GM18861 (cell line): Measurements from ENCODE around the gene CITED2.

Experiments used
- ATAC-seq: cut with Tn5 transposase; IDR thresholded peaks from one replicate; pipeline ENCODE4 v1.9.1; 2021; ENCODE audit not compliant: unreplicated experiment

The CITED2 gene

GRCh38 chr6:139334806-139335446, 39.5 kb downstream of the CITED2 start:
- no peak for ATAC-seq

- ATAC-seq: no peak
Observed at GRCh38 chr6:139330826-139331500, 43.5 kb downstream of the CITED2 start.

GRCh38 chr6:139330306-139330705, 44.1 kb downstream of the CITED2 start:
- ATAC-seq: no peak

DNA sequence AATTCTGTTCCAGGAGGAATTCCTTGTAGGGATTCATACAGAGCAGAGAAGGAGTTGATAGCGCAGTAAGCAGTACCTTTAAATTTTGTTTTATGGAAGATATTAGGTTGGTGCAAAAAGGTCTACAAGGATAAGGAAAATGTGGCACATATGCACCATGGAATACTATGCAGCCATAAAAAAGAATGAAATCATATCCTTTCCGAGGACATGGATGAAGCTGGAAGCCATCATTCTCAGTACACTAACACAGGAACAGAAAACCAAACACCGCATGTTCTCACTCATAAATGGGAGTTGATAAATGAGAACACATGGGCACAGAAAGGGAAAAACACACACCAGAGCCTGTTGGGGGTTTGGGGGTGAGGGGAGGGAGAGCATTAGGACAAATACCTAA, 45.2 kb downstream of the CITED2 start:
- no peak for ATAC-seq

DNA sequence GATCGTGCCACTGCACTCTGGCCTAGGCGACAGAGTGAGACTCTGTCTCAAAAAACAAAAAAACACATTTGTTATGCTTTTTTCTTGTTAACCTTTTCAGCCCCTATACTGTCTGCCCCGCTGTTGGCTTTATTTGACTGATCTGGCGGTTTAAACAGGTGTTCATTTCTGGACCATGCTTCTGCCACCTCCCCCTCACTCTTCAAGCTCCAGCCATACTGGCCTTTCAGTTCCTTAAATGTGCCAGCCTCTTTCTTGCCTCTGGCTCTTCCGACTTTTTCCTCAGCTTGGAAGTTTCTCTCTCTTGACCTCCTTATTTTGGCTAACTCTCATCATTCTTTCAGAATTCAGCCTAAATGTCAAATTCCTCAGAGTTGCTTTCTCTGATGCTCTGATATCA, 47.4 kb downstream of the CITED2 start:
- peak; percentile 66 for ATAC-seq

DNA sequence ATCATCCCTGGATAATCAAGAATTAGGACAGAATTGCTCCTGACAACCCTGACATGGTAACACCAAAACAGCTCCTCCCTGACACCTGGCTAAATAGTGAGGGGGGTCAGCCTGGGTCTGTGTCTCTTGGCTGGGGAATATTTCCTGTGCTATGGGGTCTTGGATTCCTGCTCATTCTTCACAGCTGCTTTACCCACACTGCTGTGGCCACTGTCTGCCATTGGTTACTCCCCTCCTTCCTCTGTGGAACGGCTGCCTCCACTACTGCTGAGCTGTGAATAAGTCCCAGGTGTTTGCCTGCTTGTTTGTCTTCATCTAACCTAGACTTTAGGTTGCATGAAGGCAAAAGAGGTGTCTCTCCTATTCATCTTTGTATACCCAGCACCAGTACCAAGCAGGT, 48.8 kb downstream of the CITED2 start:
- ATAC-seq: no peak

DNA sequence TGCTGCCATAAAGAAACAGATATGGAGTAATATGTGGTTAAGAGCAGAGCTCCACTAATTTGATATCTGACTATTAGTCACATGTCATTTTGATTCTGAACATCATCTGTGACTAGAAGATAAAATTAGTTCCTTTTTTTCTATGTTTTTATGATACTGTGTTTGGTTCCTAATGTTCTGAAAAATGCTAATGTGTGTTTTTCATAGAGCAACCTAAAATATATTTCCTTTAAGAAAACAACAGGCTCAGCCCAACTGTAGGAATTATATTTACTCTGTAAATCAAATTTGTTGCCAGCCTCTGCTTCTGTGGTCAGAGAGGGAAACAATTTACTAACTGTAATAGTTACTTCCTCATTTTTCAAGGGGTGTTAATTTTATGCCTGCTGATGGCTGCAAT, 49.3 kb downstream of the CITED2 start:
- peak; percentile 46 for ATAC-seq

DNA sequence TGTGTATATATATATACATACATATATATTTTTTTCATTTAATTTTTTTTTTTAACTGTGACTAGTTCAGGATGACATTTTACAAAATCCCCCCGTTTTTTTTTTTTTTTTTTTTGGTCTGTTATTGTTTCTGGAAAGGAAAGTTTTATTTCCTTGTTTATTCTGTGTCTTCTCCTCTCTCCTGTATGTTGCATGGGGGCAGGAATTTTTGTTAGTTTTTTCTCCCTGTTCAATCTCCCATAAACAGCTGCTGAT, 50.2 kb downstream of the CITED2 start:
- no peak for ATAC-seq

GRCh38 chr6:139323511-139324300, 50.7 kb downstream of the CITED2 start:
- ATAC-seq: no peak
